Trophoblast cell (in vitro differentiated cells and primary cell): Measurements from ENCODE around the gene CKS1B.

Experiments used
- DNase-seq, 2 donors: peaks; one replicate each; pipeline ENCODE4 v3.0.0-alpha.2; 2016
- H2AFZ ChIP-seq: 2 replicates; pipeline ENCODE4 v1.6.1; 2013; ENCODE audit warnings: low read length, moderate library complexity, mild to moderate bottlenecking; ENCODE audit not compliant: insufficient read depth, poor library complexity
- H2AK5ac ChIP-seq: 2 replicates; pipeline ENCODE4 v1.6.1; 2013; ENCODE audit warnings: mild to moderate bottlenecking, low read length
- H2BK120ac ChIP-seq: 2 replicates; pipeline ENCODE4 v1.6.1; 2013; ENCODE audit warnings: low read length, mild to moderate bottlenecking, moderate library complexity; ENCODE audit not compliant: insufficient read depth, poor library complexity
- H2BK12ac ChIP-seq: 2 replicates; pipeline ENCODE4 v1.6.1; 2013; ENCODE audit warnings: mild to moderate bottlenecking, low read length, moderate library complexity
- H2BK5ac ChIP-seq: 2 replicates; pipeline ENCODE4 v1.6.1; 2013; ENCODE audit warnings: low read length, low read depth, moderate library complexity, mild to moderate bottlenecking; ENCODE audit not compliant: poor library complexity
- H3K14ac ChIP-seq: 2 replicates; pipeline ENCODE4 v1.6.1; 2013; ENCODE audit warnings: mild to moderate bottlenecking, low read length
- H3K18ac ChIP-seq: 2 replicates; pipeline ENCODE4 v1.6.1; 2013; ENCODE audit warnings: mild to moderate bottlenecking, low read length
- H3K23ac ChIP-seq: 2 replicates; pipeline ENCODE4 v1.6.1; 2013; ENCODE audit warnings: low read length
- H3K27ac ChIP-seq: 2 replicates; pipeline ENCODE4 v1.5.1; 2013; ENCODE audit warnings: low read depth, mild to moderate bottlenecking, inconsistent platforms, low read length, moderate library complexity
- H3K27me3 ChIP-seq: 2 replicates; pipeline ENCODE4 v1.6.1; 2013; ENCODE audit warnings: inconsistent platforms, mild to moderate bottlenecking, low read length, moderate library complexity; ENCODE audit not compliant: insufficient read depth
- H3K36me3 ChIP-seq, 2 experiments: 1 replicate in 1 of 2; 2 replicates in 1 of 2; pipeline ENCODE4 v1.6.1; 2013; ENCODE audit warnings: low read length in 2 of 2, mild to moderate bottlenecking in 2 of 2, moderate library complexity in 1 of 2; ENCODE audit not compliant: insufficient read depth in 2 of 2, control insufficient read depth in 1 of 2
- H3K4ac ChIP-seq: 2 replicates; pipeline ENCODE4 v1.6.1; 2013; ENCODE audit warnings: low read depth, mild to moderate bottlenecking, low read length, moderate library complexity
- H3K4me1 ChIP-seq, 2 experiments: 1 replicate in 1 of 2; 2 replicates in 1 of 2; pipeline ENCODE4 v1.6.1; 2013; ENCODE audit warnings: low read length in 2 of 2, mild to moderate bottlenecking in 2 of 2, moderate library complexity in 1 of 2; ENCODE audit not compliant: insufficient read depth in 2 of 2, control insufficient read depth in 1 of 2
- H3K4me2 ChIP-seq: 2 replicates; pipeline ENCODE4 v1.6.1; 2013; ENCODE audit warnings: inconsistent platforms, mild to moderate bottlenecking, low read length, moderate library complexity
- H3K4me3 ChIP-seq: 2 replicates; pipeline ENCODE4 v1.5.1; 2013; ENCODE audit warnings: mild to moderate bottlenecking, low read depth, low read length, inconsistent platforms
- H3K79me1 ChIP-seq: one replicate; pipeline ENCODE4 v1.6.1; 2013; ENCODE audit warnings: low read length
- H3K79me2 ChIP-seq: 2 replicates; pipeline ENCODE4 v1.6.1; 2013; ENCODE audit warnings: low read length, mild to moderate bottlenecking; ENCODE audit not compliant: control insufficient read depth, insufficient read depth, poor library complexity
- H3K9ac ChIP-seq: 2 replicates; pipeline ENCODE4 v1.6.1; 2013; ENCODE audit warnings: mild to moderate bottlenecking, low read length
- H3K9me3 ChIP-seq: 2 replicates; pipeline ENCODE4 v1.6.1; 2013; ENCODE audit warnings: low read depth, mild to moderate bottlenecking, control low read depth, inconsistent platforms, low read length; ENCODE audit not compliant: insufficient read depth
- H4K12ac ChIP-seq: 2 replicates; pipeline ENCODE4 v1.6.1; 2013; ENCODE audit warnings: low read depth, mild to moderate bottlenecking, low read length, moderate library complexity
- H4K8ac ChIP-seq: 2 replicates; pipeline ENCODE4 v1.6.1; 2013; ENCODE audit warnings: low read depth, mild to moderate bottlenecking, low read length, moderate library complexity
- H4K91ac ChIP-seq: one replicate; pipeline ENCODE4 v1.6.1; 2013; ENCODE audit warnings: low read depth, mild to moderate bottlenecking, low read length, moderate library complexity
- WGBS: extraction: QIAGEN DNeasy Blood & Tissue Kit; methylation state at CpG from one replicate; pipeline ENCODE4 v1.1.7; 2013; ENCODE audit warnings: missing lambda C conversion rate; ENCODE audit not compliant: insufficient read length, insufficient coverage; ENCODE audit errors: extremely low coverage; 5-methylcytosine and 5-hydroxymethylcytosine counted together

The CKS1B gene

GRCh38 chr1:155006601-155007101 lies 32.2 kb downstream of the CKS1B start:
- Histone ChIP-seq H4K91ac (no peak overlapping the region), H2BK120ac (no peak overlapping the region), H4K12ac (no peak overlapping the region), H3K14ac (no peak overlapping the region), H3K9ac (no peak overlapping the region), H3K4ac (peak overlapping the region; percentile 53), H2AK5ac (no peak overlapping the region), H2AFZ (no peak overlapping the region), H3K79me1 (peaks cover 20% of the 10 kb centered on the region), H3K18ac (no peak overlapping the region), H4K8ac (no peak overlapping the region), H3K4me3 (no peak overlapping the region), H3K79me2 (peaks cover 18% of the 10 kb centered on the region), H3K27me3 (no peaks in the 10 kb centered on the region), H2BK5ac (no peak overlapping the region), H3K36me3 (peaks cover 3 to 9% of the 10 kb centered on the region in 2 experiments), H3K4me1 (peaks cover 15 to 16% of the 10 kb centered on the region in 2 experiments), H2BK12ac (no peak overlapping the region), H3K4me2 (no peak overlapping the region), H3K27ac (no peak overlapping the region), H3K9me3 (no peaks in the 10 kb centered on the region), H3K23ac (no peak overlapping the region)
- no peak for DNase-seq
- no CpG with 5 or more reads among the region's 2 CpGs for WGBS

GRCh38 chr1:155007251-155007828 lies 32.9 kb downstream of the CKS1B start:
- H2BK120ac ChIP-seq: no peak overlapping the region
- peaks cover 16% of the 10 kb centered on the region for H3K79me1 ChIP-seq
- no peak overlapping the region for H3K27ac ChIP-seq
- no peak overlapping the region for H2BK12ac ChIP-seq
- no peak overlapping the region for H3K4me2 ChIP-seq
- H3K4ac ChIP-seq: peak overlapping the region; percentile 43
- H3K27me3 ChIP-seq: no peaks in the 10 kb centered on the region
- H3K4me3 ChIP-seq: no peak overlapping the region
- H2AK5ac ChIP-seq: no peak overlapping the region
- H4K91ac ChIP-seq: no peak overlapping the region
- H3K4me1 ChIP-seq: peaks cover 15 to 20% of the 10 kb centered on the region in 2 experiments
- no peak overlapping the region for H4K12ac ChIP-seq
- H3K36me3 ChIP-seq: peaks cover 3 to 9% of the 10 kb centered on the region in 2 experiments
- H3K79me2 ChIP-seq: peaks cover 18% of the 10 kb centered on the region
- H2AFZ ChIP-seq: no peak overlapping the region
- no peak overlapping the region for H3K14ac ChIP-seq
- no peaks in the 10 kb centered on the region for H3K9me3 ChIP-seq
- H2BK5ac ChIP-seq: no peak overlapping the region
- DNase-seq: no peak
- H3K18ac ChIP-seq: no peak overlapping the region
- WGBS: no CpG with 5 or more reads among the region's 6 CpGs
- H4K8ac ChIP-seq: no peak overlapping the region
- H3K23ac ChIP-seq: no peak overlapping the region
- no peak overlapping the region for H3K9ac ChIP-seq

GRCh38 chr1:155008015-155008941 lies 33.8 kb downstream of the CKS1B start:
- Histone ChIP-seq H3K36me3 (peaks cover 5 to 10% of the 10 kb centered on the region in 2 experiments), H3K79me1 (peaks cover 9% of the 10 kb centered on the region), H3K9ac (no peak overlapping the region), H4K12ac (no peak overlapping the region), H3K27me3 (no peaks in the 10 kb centered on the region), H3K23ac (no peak overlapping the region), H2BK12ac (no peak overlapping the region), H3K79me2 (peaks cover 11% of the 10 kb centered on the region), H3K18ac (peak overlapping the region; percentile 7), H3K4me1 (peaks cover 15 to 20% of the 10 kb centered on the region in 2 experiments), H2BK120ac (no peak overlapping the region), H2AK5ac (no peak overlapping the region), H3K27ac (peak overlapping the region; percentile 2), H3K4ac (peak overlapping the region; percentile 2), H4K8ac (no peak overlapping the region), H2BK5ac (no peak overlapping the region), H2AFZ (no peak overlapping the region), H3K4me3 (no peak overlapping the region), H4K91ac (no peak overlapping the region), H3K14ac (no peak overlapping the region), H3K9me3 (no peaks in the 10 kb centered on the region), H3K4me2 (no peak overlapping the region)
- DNase-seq: no peak
- no CpG with 5 or more reads among the region's 16 CpGs for WGBS

DNA sequence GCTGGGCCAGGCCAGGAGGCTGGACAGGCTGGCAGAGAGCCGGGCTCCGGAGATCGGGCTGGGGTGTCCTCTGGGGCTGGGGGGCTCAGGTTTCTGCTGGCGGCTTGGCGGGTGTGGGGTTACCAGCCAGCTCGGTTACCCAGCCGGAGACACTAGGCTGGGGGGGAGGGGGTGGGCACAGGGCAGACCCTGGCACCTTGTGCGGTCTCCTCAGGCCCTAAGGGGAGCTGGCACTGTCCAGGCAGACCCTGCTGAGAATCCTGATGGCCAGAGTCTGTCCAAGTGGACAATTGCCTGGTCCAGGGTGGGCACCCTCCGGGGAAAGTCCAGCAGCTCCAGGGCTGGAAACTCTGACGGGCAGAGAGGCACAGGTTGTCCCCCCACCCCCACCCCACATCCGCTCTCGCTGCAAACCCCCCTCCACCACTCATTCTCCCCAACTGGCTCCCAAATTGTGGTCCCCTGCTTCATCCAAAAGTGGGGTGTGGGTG lies 34.8 kb downstream of the CKS1B start:
- Histone ChIP-seq H3K27me3 (no peaks in the 10 kb centered on the region), H3K9me3 (no peaks in the 10 kb centered on the region), H4K12ac (no peak overlapping the region), H2AFZ (no peak overlapping the region), H3K79me1 (peaks cover 2% of the 10 kb centered on the region), H2AK5ac (no peak overlapping the region), H3K9ac (no peak overlapping the region), H3K4ac (peak overlapping the region; percentile 31), H3K79me2 (peaks cover 5% of the 10 kb centered on the region), H4K8ac (peak overlapping the region; percentile 39), H3K27ac (no peak overlapping the region), H2BK5ac (no peak overlapping the region), H3K36me3 (peaks cover 9 to 15% of the 10 kb centered on the region in 2 experiments), H2BK120ac (no peak overlapping the region), H3K14ac (no peak overlapping the region), H3K4me1 (peaks cover 13 to 20% of the 10 kb centered on the region in 2 experiments), H4K91ac (peak overlapping the region; percentile 30), H2BK12ac (no peak overlapping the region), H3K23ac (no peak overlapping the region), H3K4me2 (no peak overlapping the region), H3K18ac (no peak overlapping the region), H3K4me3 (no peak overlapping the region)
- no CpG with 5 or more reads among the region's 12 CpGs for WGBS
- DNase-seq: no peak
